Lower leg skin (tissue), 3 donors: ENCODE results near the gene TSR3.

Source experiments
- CTCF ChIP-seq, 3 donors: fragments of 450-650 bp; IDR thresholded peaks; one replicate each; pipeline ENCODE4 v1.5.1; 2016; ENCODE audit warnings: antibody characterized with exemption in 3 of 3, mild to moderate bottlenecking in 3 of 3, moderate library complexity in 2 of 3
- POLR2A ChIP-seq, 2 donors: fragments of 450-650 bp; IDR thresholded peaks; one replicate each; pipeline ENCODE4 v1.6.1; 2016 to 2017; ENCODE audit warnings: antibody characterized with exemption in 2 of 2, mild to moderate bottlenecking in 1 of 2, moderate library complexity in 1 of 2

DNA sequence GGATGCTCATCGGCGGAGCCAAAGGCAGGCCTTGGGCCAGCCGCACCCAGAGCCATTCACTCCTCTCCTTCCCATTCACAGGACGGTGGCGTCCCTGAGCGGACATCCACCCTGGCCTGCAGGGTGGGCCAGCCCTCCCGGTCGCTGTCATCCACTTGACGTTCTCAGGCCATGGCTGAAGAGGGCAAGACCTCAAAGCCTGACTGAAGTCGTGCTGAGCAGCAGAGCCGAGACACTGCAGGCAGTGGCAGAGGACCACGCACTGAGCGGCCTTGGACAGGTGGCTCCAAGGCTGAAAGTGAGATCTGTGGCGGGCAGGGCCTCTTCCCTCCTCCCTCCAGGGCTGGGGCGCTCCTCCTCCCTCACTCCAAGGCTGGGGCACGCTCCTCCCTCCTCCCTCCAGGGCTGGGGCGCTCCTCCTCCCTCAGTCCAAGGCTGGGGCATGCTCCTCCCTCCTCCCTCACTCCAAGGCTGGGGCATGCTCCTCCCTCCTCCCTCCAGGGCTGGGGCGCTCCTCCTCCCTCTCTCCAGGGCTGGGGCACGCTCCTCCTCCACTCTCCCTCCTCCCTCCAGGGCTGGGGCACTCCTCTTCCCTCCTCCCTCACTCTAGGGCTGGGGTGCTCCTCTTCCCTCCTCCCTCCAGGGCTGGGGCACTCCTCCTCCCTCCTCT lies 24.2 kb upstream of the TSR3 start:
- TF ChIP-seq CTCF (IDR thresholded peaks at IDR 0.05) (no peak), POLR2A (IDR thresholded peaks at IDR 0.05) (no peak)
